SW 1271 (cell line): Measurements from ENCODE around the gene KCTD13.
"Not testable (repeated sequence)": the region's sequence is repeated elsewhere in the genome, so short reads cannot be mapped to it uniquely, and the experiment has no call there.

Source experiments
- DNase-seq, 2 experiments: peaks; one replicate each; lab custom pipeline; 2025; lab: John Stamatoyannopoulos, UW

Gene KCTD13

DNA sequence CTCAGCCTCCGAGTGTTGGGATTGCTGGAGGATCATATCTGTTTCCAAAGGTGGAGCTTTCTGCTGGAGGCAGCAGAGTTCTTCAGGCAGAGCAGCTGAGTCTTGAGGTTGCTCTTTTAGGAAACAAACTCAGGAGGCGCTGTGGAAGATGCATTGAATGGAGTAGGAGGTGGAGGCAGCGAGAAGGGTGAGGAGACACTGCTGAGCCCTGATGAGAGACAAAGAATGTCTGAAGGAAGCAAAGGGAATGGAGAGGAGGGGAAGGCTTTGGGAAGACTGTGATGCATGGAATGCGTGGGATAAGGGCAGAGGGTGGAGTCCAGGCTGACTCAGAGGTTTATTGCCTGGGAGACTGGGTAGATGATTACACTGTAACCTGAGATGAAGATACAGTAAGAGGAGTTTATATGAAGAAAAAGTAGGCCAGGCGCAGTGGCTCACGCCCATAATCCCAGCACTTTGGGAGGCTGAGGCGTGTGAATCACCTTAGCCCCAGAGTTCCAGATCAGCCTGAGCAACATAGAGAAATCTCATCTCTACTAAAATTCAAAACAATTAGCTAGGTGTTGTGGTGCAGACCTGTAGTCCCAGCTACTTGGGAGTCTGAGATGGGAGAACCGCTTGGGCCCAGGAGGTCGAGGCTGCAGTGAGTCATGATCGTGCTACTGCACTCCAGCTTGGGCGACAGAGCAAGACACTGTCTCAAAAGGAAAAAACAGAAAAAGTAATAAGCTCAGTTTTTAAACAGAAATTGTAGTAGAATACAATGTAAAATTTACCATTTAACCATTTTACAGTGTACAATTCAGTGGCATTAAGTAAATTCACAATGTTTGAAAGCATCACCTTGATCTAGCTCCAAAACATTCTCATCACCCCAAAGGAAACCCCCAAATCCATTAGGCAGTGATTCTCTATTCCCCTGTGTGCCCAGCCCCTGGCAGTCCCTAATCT lies 18.1 kb upstream of the KCTD13 start:
- peak; percentile 98 to 100 for DNase-seq

GRCh38 chr16:29940656-29941055 lies 14.6 kb upstream of the KCTD13 start:
- no peak for DNase-seq

DNA sequence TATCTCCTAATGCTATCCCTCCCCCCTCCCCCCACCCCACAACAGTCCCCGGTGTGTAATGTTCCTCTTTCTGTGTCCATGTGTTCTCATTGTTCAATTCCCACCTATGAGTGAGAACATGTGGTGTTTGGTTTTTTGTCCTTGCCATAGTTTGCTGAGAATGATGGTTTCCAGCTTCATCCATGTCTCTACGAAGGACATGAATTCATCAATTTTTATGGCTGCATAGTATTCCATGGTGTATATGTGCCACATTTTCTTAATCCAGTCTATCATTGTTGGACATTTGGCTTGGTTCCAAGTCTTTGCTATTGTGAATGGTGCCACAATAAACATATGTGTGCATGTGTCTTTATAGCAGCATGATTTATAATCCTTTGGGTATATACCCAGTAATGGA lies 5.7 kb upstream of the KCTD13 start:
- not testable (repeated sequence) for DNase-seq

GRCh38 chr16:29927070-29927905 lies 1.3 kb upstream of the KCTD13 start:
- no peak for DNase-seq

- peak in 1 of 2 experiments; percentile 69 for DNase-seq
Observed at GRCh38 chr16:29926711-29927052, 656 bp upstream of the KCTD13 start.

DNA sequence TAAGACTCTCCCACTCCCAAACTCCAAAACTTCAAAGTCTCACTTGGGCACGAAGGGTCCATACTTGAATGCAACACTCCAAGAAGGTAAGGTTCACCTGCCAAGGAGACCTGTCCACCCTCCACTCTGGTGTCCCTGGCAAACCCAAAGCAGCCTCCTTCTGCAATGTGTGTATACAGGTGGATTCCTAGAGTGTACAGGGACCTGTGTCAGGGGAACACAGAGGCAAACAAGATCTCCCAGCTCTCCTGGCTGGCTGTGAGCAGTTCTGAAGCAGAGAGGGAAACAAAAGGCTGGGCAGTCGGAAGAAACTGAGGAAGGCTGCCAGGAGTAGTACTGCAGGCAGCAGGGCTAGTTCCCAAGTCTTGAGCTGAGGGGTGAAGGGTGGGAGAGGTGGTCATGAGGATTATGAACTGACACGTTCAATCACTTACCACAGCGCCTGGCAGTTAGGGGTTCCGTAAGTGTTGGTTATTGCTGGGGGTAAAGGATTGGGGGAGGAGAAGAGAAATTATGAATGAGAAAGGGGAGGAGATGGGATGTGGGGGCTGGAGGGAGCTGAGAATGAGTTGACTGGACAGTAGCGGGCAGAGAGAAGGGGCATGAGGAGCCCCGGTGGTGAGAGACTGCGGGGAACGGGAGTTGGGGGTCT lies 795 bp downstream of the KCTD13 start:
- DNase-seq: no peak

DNA sequence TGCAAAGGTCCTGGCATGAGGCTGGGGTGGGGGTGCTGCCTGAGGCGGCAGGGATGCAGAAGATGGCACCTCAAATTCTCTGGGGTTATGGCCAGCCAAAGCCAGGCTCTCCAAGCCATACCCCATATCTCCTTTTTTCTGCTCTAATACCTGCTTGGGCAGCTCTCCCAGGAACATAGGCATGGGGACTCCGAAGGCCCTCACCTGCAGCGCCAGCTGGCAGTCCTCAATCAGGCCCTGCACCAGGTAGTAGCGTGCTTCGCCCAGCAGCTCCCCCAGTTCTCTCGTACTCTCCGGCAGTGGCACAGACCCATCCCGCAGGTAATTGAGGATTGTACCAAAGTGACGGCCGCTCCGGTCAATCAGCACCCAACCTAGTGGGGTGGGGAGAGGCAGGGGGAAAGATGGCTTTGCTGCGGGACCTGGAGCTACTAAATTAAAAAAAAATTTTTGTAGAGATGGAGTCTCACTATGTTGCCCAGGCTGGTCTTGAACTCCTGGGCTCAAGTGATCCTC lies 3.0 kb downstream of the KCTD13 start:
- DNase-seq: no peak

- DNase-seq: no peak
Observed at GRCh38 chr16:29922326-29922725, 3.7 kb downstream of the KCTD13 start.

DNA sequence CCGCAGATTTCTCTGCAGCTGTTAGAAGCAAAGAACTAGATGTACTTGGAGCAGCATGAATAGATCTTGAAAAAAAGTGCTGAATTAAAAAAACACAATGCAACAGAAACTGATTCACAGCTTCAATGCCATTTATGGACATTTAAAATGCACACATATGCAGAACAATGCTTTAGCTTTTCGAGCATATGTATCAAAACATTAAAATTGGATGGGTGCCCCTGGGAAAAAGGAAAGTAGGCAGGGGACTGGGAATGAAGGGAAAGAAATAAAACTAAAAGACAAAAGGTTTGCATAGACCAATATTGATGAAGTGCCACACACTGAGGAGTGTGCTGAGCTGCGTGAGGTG lies 5.0 kb downstream of the KCTD13 start:
- DNase-seq: no peak

DNA sequence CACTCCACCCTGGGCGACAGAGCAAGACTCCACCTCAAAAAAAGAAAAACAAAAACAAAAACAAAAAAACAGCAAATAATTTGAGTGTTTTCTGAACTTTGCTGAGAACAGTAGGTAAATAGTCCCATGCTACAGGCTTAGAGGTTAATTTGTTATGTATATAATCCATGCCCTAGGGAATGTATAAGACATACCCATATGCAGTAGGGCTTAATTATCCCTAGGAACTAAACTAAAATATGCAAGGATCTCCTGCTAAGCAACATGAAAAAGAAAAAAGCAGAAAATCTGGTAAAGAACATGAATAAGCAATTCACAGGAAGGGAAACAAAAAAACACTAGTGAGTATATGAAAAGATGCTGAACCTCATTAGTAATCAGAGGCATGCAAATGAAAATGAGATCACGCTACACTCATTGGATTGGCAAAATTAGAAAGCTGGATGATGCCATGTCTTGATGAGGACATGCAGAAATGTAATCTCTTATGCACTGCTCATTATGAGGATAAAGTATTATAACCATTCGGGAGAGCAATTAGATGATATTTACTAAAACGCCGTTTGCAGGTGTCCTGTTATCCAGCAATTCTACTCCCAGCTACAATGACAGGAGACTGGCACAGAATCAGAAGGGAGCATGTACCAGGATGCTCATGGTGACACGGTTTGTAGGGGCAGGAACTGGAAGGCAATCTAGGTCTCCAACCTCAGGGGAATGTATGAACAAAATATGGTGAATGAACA lies 5.6 kb downstream of the KCTD13 start:
- no peak for DNase-seq

DNA sequence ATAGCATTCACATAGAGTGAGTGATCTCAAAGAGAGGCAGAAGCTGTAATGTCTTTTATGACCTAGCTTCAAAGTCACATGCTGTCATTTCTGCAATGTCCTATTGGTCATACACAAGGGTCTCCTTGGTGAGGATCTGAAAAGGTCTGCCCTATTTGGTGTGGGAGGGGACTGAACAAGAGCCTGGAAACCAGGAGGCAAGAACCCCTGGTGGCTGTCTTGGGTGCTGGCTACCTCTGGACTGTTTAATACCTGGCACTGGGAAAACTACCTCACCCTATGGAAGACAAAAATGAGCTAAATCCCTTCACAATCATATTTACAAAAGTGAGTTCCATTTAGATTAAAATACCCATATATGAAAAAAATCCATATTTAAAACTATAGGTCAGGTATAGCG lies 9.0 kb downstream of the KCTD13 start:
- DNase-seq: no peak

DNA sequence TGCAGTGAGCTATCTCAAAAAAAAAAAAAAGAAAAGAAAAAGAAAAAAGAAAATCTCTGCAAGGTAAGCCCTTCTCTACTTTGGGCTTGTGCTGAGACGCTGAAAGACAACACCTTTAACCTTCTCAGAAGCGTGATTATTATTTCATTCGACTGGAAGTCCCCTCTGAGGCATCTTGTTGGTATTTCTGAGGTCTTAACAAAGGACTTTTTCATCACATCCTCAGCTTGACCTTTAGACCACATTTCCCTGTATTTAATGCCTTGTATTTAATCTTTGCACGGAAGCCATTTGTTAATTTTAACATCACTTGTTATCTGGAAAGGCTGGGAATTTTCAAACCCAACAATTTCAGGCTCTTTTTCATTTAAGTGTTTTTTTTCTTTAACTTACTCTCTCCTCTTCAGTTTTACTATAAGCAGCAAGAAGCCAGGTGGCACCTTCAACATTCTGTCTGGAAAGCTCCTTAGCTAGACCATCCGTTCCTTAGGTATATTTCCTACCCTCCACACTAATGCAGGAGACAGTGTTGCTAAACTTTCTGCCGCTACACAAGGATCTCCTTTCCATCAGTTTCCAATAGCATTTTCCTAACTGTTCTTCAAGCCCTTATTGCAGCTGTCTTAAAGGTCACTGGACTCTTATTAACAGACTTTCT lies 10.3 kb downstream of the KCTD13 start:
- peak in 1 of 2 experiments; percentile 59 for DNase-seq

GRCh38 chr16:29913514-29913913 lies 12.5 kb downstream of the KCTD13 start:
- DNase-seq: no peak

- DNase-seq: no peak
Observed at GRCh38 chr16:29912087-29912486, 13.9 kb downstream of the KCTD13 start.

GRCh38 chr16:29911676-29912010 lies 14.4 kb downstream of the KCTD13 start:
- DNase-seq: no peak

DNA sequence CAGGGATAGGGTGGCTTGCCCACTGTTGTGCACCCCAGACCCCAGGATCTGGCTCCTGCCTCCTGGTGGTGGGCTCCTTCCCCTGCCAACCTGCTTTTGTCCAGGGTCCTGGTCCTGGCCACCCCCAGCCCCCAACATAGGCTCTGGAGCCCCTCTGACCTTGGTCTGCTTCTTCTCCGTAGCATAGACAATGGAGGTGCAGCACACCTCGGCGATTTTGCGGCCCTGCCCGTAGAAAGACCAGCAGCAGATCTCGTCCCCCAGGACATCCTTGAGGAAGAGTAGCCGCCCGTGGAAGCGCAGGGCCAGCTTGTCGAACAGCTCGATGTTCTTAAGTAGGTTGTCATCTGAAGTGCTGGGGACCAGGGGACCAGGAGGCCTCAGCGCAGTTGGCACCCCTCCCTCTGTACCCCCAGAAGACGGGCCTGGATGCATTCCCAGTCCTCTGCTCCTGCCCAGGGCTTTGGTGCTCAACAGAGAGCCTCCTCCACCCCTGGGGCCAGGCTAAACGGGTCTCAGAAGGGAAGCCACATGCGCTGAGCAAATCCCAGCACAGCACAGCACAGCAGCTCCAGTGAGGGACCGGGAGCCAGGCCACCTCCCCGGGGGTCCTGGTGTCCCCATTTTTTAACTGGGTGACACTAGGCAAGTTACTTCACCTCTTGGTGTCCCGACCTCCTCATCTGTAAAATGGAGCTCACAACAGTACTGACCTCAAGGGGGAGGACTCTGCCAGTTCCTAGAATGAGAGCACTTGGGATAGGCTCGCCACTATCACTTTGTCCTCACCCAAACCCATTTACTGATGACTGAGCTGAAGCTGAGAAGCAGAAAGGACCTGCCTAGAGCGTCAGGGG lies 15.0 kb downstream of the KCTD13 start:
- DNase-seq: no peak

GRCh38 chr16:29909851-29910250 lies 16.2 kb downstream of the KCTD13 start:
- DNase-seq: not testable (repeated sequence)

DNA sequence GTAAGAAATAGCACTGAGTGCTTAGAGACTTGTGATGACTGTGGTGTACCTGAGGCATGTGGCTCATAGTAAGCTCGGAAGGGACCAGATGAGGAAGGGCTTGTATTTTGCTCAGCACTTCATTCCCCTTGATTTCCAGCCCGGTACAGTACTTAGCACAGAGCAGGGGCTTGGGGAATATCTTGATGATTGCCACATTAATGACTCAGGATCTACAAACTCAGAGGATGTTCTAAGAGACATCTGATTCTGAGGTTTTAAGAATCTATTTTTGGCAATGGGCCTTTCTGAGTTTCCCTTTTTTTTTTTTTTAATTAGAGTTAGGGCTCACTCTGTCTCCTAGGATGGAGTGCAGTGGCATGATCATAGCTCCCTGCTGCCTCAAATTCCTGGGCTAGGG lies 16.6 kb downstream of the KCTD13 start:
- no peak for DNase-seq

DNA sequence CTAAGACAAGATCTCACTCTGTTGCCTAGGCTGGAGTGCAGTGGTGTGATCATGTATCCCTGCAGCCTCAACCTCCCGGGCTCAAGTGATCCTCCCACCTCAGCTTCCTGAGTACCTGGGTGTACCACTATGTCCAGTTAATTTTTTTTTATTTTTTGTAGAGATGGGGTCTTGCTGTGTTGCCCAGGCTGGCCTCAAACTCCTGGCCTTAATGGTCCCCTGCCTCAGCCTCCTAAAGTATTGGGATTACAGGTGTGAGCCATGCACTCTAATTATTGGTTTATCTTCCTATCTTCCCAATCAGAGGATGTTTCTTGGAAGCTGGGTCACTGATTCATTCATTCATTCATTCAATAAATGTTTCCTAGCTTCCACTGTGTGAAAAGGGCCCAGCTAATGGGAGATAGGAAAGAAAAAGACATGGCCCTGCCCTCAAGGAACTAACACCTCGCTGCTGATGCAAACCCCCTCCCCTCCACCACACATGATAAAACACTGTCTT lies 17.3 kb downstream of the KCTD13 start:
- DNase-seq: no peak

GRCh38 chr16:29907973-29908372 lies 18.1 kb downstream of the KCTD13 start:
- DNase-seq: no peak
